Neural progenitor cell (in vitro differentiated cells): ENCODE results near the gene KRTAP10-5. TPM values are rescaled to one million over a fixed set of nuclear protein-coding genes. Genes with fewer than 3 reads are reported as not detected.

ENCODE experiments used
- DNase-seq: peaks from one replicate; pipeline ENCODE4 v3.0.0-alpha.2; 2016; ENCODE audit warnings: low spot score
- H2AFZ ChIP-seq: fragments of 200-600 bp; sonication (generic); replicated peaks from 2 replicates; pipeline ENCODE4 v1.6.1; 2016; ENCODE audit warnings: antibody characterized with exemption
- H3F3A ChIP-seq: fragments of 200-600 bp; sonication (generic); 2 replicates; pipeline ENCODE4 v1.6.1; 2016; ENCODE audit warnings: antibody characterized with exemption, low read depth
- H3K27ac ChIP-seq: fragments of 200-600 bp; sonication (generic); 2 replicates; pipeline ENCODE4 v1.5.1; 2016; ENCODE audit warnings: mild to moderate bottlenecking
- H3K27me3 ChIP-seq: fragments of 200-600 bp; sonication (generic); 2 replicates; pipeline ENCODE4 v1.6.1; 2016; ENCODE audit warnings: mild to moderate bottlenecking, moderate library complexity
- H3K36me3 ChIP-seq: fragments of 200-600 bp; sonication (generic); 2 replicates; pipeline ENCODE4 v1.5.1; 2016
- H3K4me1 ChIP-seq: fragments of 200-600 bp; sonication (generic); 2 replicates; pipeline ENCODE4 v1.6.1; 2016; ENCODE audit warnings: mixed run types
- H3K4me2 ChIP-seq: fragments of 200-600 bp; sonication (generic); 2 replicates; pipeline ENCODE4 v1.6.1; 2016
- H3K4me3 ChIP-seq: fragments of 200-600 bp; sonication (generic); 2 replicates; pipeline ENCODE4 v1.5.1; 2016
- H3K79me2 ChIP-seq: fragments of 200-600 bp; sonication (generic); 2 replicates; pipeline ENCODE4 v1.6.1; 2016; ENCODE audit warnings: low read depth
- H3K9ac ChIP-seq: fragments of 200-600 bp; sonication (generic); 2 replicates; pipeline ENCODE4 v1.6.1; 2016
- H3K9me3 ChIP-seq: fragments of 200-600 bp; sonication (generic); 2 replicates; pipeline ENCODE4 v1.5.1; 2016; ENCODE audit warnings: low read depth
- H4K20me1 ChIP-seq: fragments of 200-600 bp; sonication (generic); 2 replicates; pipeline ENCODE4 v1.6.1; 2016; ENCODE audit warnings: low read depth
- H3K27ac Mint-ChIP-seq: 3 replicates; pipeline ENCODE4 v1.8.0; 2021; ENCODE audit warnings: mixed read lengths
- H3K27me3 Mint-ChIP-seq: 2 replicates; pipeline ENCODE4 v1.8.0; 2022; ENCODE audit warnings: low read depth, mild to moderate bottlenecking, inconsistent platforms, moderate library complexity, mixed read lengths; ENCODE audit not compliant: insufficient read depth
- H3K36me3 Mint-ChIP-seq: 3 replicates; pipeline ENCODE4 v1.8.0; 2021; ENCODE audit warnings: mixed read lengths
- H3K4me1 Mint-ChIP-seq: 3 replicates; pipeline ENCODE4 v1.8.0; 2021; ENCODE audit warnings: mixed read lengths
- H3K4me3 Mint-ChIP-seq: 3 replicates; pipeline ENCODE4 v1.8.0; 2021; ENCODE audit warnings: mild to moderate bottlenecking, moderate library complexity, mixed read lengths
- H3K9me3 Mint-ChIP-seq: 3 replicates; pipeline ENCODE4 v1.8.0; 2020; ENCODE audit warnings: mixed read lengths
- CTCF ChIP-seq: fragments of 200-600 bp; sonication (generic); IDR thresholded peaks from 2 replicates; pipeline ENCODE4 v1.5.1; 2017; ENCODE audit warnings: antibody characterized with exemption, mild to moderate bottlenecking
- EZH2 ChIP-seq: fragments of 200-600 bp; sonication (generic); IDR thresholded peaks from 2 replicates; pipeline ENCODE4 v1.6.1; 2017; ENCODE audit warnings: antibody characterized with exemption, mild to moderate bottlenecking, moderate library complexity
- EZH2phosphoT487 ChIP-seq: fragments of 200-600 bp; sonication (generic); IDR thresholded peaks from 2 replicates; pipeline ENCODE4 v1.6.1; 2017; ENCODE audit warnings: antibody characterized with exemption
- total RNA-seq: library from RNA; depleted of rRNA; stranded (reverse); fragments of >200 nt; gene quantifications from 2 replicates; pipeline ENCODE4 v1.2.3, GENCODE V29; 2015; ENCODE audit warnings: low replicate concordance

The KRTAP10-5 gene
- total RNA-seq, 1 donor from 2014 or later = not detected

DNA sequence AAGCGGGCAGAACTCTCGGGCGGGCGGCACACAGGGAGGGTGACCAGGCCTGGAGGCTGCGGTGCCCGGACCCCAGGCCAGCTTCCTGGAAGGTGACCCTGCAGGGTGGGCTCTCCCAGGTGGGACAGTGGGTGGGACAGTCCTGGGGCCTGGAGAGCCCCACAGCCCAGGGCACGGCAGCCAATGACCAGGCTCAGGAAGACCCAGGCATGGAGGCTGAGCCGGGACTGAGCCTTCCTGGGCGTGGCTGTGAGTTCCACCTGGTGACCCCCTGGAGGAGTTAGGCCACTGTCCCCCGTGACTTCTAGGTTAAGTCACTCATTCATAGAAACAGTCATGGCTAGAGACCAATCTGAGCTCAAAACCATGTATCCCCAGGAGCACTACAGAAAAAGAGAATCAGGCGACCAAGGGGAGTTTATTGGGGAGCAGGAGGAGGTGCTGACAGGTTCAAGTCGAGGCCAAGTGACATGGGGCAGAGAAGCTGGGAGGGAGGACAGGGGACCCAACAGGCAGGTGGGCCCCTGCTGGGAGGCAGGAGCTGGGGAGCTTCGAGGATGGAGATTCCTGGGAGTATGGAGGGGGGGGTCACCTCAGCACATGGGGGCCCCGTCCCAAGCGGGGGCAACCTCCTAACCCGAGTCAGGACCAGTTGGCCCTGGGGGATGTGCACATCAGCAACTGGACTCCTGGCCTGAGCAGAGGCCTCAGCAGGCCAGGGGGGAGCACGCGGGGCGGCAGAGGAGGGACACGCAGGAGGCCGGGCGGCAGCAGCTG is 1.2 kb downstream of the KRTAP10-5 start:
- no peak overlapping the region for H3K27ac Mint-ChIP-seq
- no peaks in the 10 kb centered on the region for H3K36me3 Mint-ChIP-seq
- no peak overlapping the region for H3K4me3 ChIP-seq
- TF ChIP-seq EZH2phosphoT487 (no peak), CTCF (no peak), EZH2 (no peak)
- peaks cover 4% of the 10 kb centered on the region for H3K27me3 Mint-ChIP-seq
- H3K79me2 ChIP-seq = no peaks in the 10 kb centered on the region
- peaks cover 10% of the 10 kb centered on the region for H3K9me3 ChIP-seq
- DNase-seq = no peak
- no peak overlapping the region for H3K4me2 ChIP-seq
- H3K27ac ChIP-seq = no peak overlapping the region
- H3K4me3 Mint-ChIP-seq = no peak overlapping the region
- peaks cover 44% of the 10 kb centered on the region for H3K9me3 Mint-ChIP-seq
- peaks cover 14% of the 10 kb centered on the region for H3F3A ChIP-seq
- no peaks in the 10 kb centered on the region for H3K27me3 ChIP-seq
- H3K4me1 Mint-ChIP-seq = peaks cover 12% of the 10 kb centered on the region
- H3K9ac ChIP-seq = no peak overlapping the region
- peaks cover 13% of the 10 kb centered on the region for H3K4me1 ChIP-seq
- H2AFZ ChIP-seq = no peak overlapping the region
- no peaks in the 10 kb centered on the region for H4K20me1 ChIP-seq
- no peaks in the 10 kb centered on the region for H3K36me3 ChIP-seq

DNA sequence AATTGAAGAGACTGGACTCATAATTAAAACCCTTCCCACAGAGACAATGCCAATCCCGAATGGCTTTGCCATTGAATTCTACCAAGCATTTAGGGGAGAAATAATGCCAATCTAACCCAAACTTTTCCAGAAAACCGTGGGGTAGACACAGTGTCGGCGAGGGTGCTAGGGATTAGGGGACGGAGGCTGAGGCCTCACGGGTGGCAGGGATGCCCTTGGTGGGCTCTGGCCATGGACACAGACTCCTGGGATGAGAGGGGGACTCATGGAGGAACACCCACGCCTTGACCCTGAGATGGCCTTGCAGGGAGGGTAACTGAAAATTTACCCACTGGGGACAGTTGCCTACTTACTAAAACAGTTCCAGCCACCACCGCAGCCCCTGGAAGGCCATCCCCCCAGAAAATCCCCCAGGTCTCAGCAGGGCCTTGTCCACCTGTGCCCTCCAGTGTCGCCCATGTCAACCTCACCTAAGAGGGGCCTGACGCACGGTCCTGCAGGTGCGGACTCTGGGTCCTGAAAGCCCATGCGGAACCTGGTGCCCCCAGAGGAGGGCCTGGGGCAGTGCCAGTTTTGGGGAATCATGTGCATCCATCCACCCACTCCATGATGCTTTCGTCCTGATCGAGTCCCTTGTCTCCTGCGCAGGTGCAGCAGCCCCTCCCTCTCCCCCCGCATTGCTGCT is 1.9 kb downstream of the KRTAP10-5 start:
- H3K36me3 ChIP-seq = no peaks in the 10 kb centered on the region
- no peak overlapping the region for H2AFZ ChIP-seq
- TF ChIP-seq CTCF = no peak
- TF ChIP-seq EZH2 = no peak
- TF ChIP-seq EZH2phosphoT487 = no peak
- no peaks in the 10 kb centered on the region for H4K20me1 ChIP-seq
- H3K79me2 ChIP-seq = no peaks in the 10 kb centered on the region
- H3K27me3 ChIP-seq = no peaks in the 10 kb centered on the region
- H3K27ac Mint-ChIP-seq = no peak overlapping the region
- H3K4me3 ChIP-seq = no peak overlapping the region
- peaks cover 4% of the 10 kb centered on the region for H3K27me3 Mint-ChIP-seq
- no peak for DNase-seq
- peaks cover 44% of the 10 kb centered on the region for H3K9me3 Mint-ChIP-seq
- H3K4me1 ChIP-seq = peaks cover 11% of the 10 kb centered on the region
- H3K27ac ChIP-seq = no peak overlapping the region
- H3K9ac ChIP-seq = no peak overlapping the region
- no peak overlapping the region for H3K4me3 Mint-ChIP-seq
- H3K9me3 ChIP-seq = peaks cover 10% of the 10 kb centered on the region
- no peak overlapping the region for H3K4me2 ChIP-seq
- H3K4me1 Mint-ChIP-seq = peaks cover 11% of the 10 kb centered on the region
- no peaks in the 10 kb centered on the region for H3K36me3 Mint-ChIP-seq
- H3F3A ChIP-seq = peaks cover 10% of the 10 kb centered on the region

DNA sequence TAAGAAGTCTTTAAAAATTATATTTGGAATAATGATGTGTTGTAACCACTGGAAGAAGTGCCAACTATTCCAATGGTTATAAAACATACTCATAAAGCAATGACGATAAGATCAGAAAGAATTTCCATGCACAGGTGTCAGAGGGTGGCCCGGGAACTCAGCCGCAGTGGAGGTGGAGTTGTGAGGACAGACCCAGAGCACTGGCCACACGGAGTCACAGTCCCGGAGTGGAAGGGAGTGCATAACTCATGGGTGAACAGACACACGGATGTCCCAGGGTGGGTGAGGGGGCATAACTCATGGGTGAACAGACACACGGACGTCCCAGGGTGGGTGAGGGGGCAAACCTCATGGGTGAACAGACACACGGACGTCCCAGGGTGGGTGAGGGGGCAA is 4.4 kb downstream of the KRTAP10-5 start:
- no peaks in the 10 kb centered on the region for H3K36me3 Mint-ChIP-seq
- Histone ChIP-seq H3K36me3 (no peaks in the 10 kb centered on the region), H3K4me3 (no peak overlapping the region), H3K79me2 (no peaks in the 10 kb centered on the region), H3K9me3 (peaks cover 3% of the 10 kb centered on the region), H3K4me1 (no peaks in the 10 kb centered on the region), H3K27me3 (no peaks in the 10 kb centered on the region), H2AFZ (no peak overlapping the region), H4K20me1 (no peaks in the 10 kb centered on the region), H3F3A (no peaks in the 10 kb centered on the region), H3K9ac (no peak overlapping the region), H3K4me2 (no peak overlapping the region), H3K27ac (no peak overlapping the region)
- H3K4me1 Mint-ChIP-seq = peaks cover 2% of the 10 kb centered on the region
- DNase-seq = no peak
- H3K9me3 Mint-ChIP-seq = peaks cover 42% of the 10 kb centered on the region
- H3K27ac Mint-ChIP-seq = no peak overlapping the region
- no peak overlapping the region for H3K4me3 Mint-ChIP-seq
- peaks cover 8% of the 10 kb centered on the region for H3K27me3 Mint-ChIP-seq
- TF ChIP-seq CTCF = no peak
- no peak for TF ChIP-seq EZH2
- TF ChIP-seq EZH2phosphoT487 = no peak
